ENCODE data around the gene MMP11. TPM values are rescaled to one million over a fixed set of nuclear protein-coding genes. Genes with fewer than 3 reads are reported as not detected.

MMP11 gene
- total and polyA plus RNA-seq, 12 donors = 0.44 to 7.4 (median 4.3) TPM

DNA sequence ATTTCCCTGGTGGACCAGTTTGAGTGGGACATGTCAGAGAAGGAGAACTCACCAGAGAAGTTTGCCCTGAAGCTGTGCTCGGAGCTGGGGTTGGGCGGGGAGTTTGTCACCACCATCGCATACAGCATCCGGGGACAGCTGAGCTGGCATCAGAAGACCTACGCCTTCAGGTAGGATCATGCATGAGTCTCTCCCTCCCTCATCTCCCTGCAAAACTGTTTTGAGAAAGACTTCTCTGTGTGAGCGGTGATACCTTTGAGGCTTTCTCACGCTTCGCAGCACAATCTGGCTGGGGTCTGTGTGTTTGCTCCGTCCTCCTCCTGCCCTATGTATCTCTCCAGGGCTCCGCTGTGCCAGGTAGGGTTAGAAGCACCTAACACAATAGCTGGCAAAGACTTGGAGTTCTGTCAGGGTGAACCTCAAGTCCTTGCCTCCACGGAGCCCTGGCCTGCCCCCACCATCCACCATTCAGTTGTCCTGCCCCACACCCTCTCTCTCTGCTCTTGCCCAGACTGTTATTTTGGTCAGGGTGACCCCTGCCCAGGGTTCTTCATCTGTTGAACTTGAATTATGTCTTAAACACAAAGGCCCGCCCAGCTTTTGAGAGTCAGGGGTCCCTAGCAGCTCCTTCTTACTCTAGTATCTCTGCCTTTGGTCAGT, 52.7 kb downstream of the MMP11 start:
- H3K27ac ChIP-seq = peak overlapping the region in 1 of 5 donors; percentile 40
- H3K36me3 ChIP-seq (replicated peaks in 1 of 2) = peaks cover 0 to 60% of the 10 kb centered on the region in 2 donors
- intact Hi-C loops (cut with DNase I) = no loop called here
- peaks cover 9 to 34% of the 10 kb centered on the region in 2 donors for H3K4me1 ChIP-seq (replicated peaks in 1 of 2)
- DNase-seq = no peak
- no peaks in the 10 kb centered on the region for H3K27me3 ChIP-seq
- H3K9me3 ChIP-seq (replicated peaks in 1 of 3) = no peaks in the 10 kb centered on the region
- WGBS, 4 donors = 91 to 95% (median 92%) methylated on average over 12 of the region's 12 CpGs
- H3K4me3 ChIP-seq = no peak overlapping the region
- TF ChIP-seq, protein P1, sequence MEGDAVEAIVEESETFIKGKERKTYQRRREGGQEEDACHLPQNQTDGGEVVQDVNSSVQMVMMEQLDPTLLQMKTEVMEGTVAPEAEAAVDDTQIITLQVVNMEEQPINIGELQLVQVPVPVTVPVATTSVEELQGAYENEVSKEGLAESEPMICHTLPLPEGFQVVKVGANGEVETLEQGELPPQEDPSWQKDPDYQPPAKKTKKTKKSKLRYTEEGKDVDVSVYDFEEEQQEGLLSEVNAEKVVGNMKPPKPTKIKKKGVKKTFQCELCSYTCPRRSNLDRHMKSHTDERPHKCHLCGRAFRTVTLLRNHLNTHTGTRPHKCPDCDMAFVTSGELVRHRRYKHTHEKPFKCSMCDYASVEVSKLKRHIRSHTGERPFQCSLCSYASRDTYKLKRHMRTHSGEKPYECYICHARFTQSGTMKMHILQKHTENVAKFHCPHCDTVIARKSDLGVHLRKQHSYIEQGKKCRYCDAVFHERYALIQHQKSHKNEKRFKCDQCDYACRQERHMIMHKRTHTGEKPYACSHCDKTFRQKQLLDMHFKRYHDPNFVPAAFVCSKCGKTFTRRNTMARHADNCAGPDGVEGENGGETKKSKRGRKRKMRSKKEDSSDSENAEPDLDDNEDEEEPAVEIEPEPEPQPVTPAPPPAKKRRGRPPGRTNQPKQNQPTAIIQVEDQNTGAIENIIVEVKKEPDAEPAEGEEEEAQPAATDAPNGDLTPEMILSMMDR (IDR thresholded peaks at IDR 0.05) = no peak
- no peak for TF ChIP-seq POLR2A (IDR thresholded peaks at IDR 0.05)

GRCh38 chr22:23826510-23827350, 54.1 kb downstream of the MMP11 start:
- no peak overlapping the region for H3K4me3 ChIP-seq
- intact Hi-C loops (cut with DNase I) = no loop called here
- H3K36me3 ChIP-seq (replicated peaks in 1 of 2) = peaks cover 0 to 55% of the 10 kb centered on the region in 2 donors
- TF ChIP-seq, protein P1 (IDR thresholded peaks at IDR 0.05) = no peak
- TF ChIP-seq POLR2A (IDR thresholded peaks at IDR 0.05) = no peak
- H3K4me1 ChIP-seq (replicated peaks in 1 of 2) = peaks cover 9 to 28% of the 10 kb centered on the region in 2 donors
- no peaks in the 10 kb centered on the region for H3K27me3 ChIP-seq
- DNase-seq = peak in 1 of 7 donors; percentile 23
- WGBS, 4 donors = 63 to 70% (median 67%) methylated on average over 4 to 15 of the region's 15 CpGs
- peak overlapping the region in 2 of 5 donors; percentile 27 to 54 for H3K27ac ChIP-seq
- H3K9me3 ChIP-seq (replicated peaks in 1 of 3) = no peaks in the 10 kb centered on the region

DNA sequence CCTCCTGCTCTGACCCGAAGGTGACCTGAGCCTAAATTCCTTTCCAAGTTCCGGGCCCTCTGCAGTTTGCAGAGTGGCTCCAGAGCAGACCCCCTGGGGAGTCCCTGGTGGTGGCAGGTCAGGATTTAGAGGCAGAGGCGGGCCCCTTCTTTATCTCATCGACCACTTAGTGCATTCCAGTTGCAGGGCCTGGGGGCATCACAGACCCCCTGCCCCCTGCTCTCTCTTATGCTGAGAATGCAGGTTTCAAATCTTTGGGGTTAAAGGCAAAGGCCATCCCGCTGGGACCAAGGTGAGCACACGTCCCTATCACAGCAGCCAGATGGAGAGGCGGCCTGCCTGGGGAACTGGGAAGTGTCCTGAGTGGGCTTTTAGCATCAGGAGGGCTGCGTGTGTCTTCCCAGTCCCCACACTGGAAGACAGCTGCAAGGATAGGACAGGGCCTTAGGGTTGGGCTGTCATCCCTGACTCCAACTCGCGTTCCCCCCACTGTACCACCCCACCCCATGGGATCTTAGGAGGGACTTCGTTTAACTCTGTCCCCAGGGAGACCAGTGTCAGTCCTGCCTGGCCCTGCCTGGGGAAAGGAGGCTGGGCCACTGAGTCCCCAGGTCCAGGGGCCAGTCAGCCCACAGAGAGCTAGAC, 54.8 kb downstream of the MMP11 start:
- WGBS, 4 donors = 78 to 93% (median 87%) methylated on average over 7 to 11 of the region's 11 CpGs
- no peak overlapping the region for H3K4me3 ChIP-seq
- H3K27ac ChIP-seq = peak overlapping the region in 2 of 5 donors; percentile 27 to 54
- intact Hi-C loops (cut with DNase I) = no loop called here
- H3K27me3 ChIP-seq = no peaks in the 10 kb centered on the region
- TF ChIP-seq POLR2A (IDR thresholded peaks at IDR 0.05) = no peak
- TF ChIP-seq, protein P1 (IDR thresholded peaks at IDR 0.05) = no peak
- peak in 1 of 7 donors; percentile 6 for DNase-seq
- H3K9me3 ChIP-seq (replicated peaks in 1 of 3) = no peaks in the 10 kb centered on the region
- peaks cover 0 to 52% of the 10 kb centered on the region in 2 donors for H3K36me3 ChIP-seq (replicated peaks in 1 of 2)
- H3K4me1 ChIP-seq (replicated peaks in 1 of 2) = peaks cover 9 to 30% of the 10 kb centered on the region in 2 donors
